ENCODE measurements around the gene PHGDH. TPM values are rescaled to one million over a fixed set of nuclear protein-coding genes. Genes with fewer than 3 reads are reported as not detected.
"Not testable (repeated sequence)": the region's sequence is repeated elsewhere in the genome, so short reads cannot be mapped to it uniquely, and the experiment has no call there.

Gene PHGDH
- total RNA-seq, 4 donors from 2014 or later = 16.7 to 34.9 (median 26.4) TPM

DNA sequence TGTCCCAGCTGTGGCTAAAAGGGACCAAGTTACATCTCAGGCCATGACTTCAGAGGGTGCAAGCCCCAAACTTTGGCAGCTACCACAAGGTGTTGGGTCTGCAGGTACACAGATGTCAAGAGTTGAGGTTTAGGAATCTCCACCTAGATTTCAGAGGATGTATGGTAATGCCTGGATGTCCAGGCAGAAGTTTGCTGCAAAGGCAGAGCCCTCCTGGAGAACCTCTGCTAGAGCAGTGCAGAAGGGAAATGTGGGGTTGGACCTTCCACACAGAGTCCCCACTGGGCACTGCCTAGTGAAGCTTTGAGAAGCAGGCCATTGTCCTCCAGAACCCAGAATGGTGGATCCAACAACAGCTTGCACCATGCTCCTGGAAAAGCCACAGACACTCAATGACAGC lies 10.1 kb upstream of the PHGDH start:
- no peaks in the 10 kb centered on the region for H3K4me1 ChIP-seq
- no peak for TF ChIP-seq POLR2A (IDR thresholded peaks at IDR 0.05)
- TF ChIP-seq EP300 (IDR thresholded peaks at IDR 0.05) = no peak
- TF ChIP-seq, protein P1, sequence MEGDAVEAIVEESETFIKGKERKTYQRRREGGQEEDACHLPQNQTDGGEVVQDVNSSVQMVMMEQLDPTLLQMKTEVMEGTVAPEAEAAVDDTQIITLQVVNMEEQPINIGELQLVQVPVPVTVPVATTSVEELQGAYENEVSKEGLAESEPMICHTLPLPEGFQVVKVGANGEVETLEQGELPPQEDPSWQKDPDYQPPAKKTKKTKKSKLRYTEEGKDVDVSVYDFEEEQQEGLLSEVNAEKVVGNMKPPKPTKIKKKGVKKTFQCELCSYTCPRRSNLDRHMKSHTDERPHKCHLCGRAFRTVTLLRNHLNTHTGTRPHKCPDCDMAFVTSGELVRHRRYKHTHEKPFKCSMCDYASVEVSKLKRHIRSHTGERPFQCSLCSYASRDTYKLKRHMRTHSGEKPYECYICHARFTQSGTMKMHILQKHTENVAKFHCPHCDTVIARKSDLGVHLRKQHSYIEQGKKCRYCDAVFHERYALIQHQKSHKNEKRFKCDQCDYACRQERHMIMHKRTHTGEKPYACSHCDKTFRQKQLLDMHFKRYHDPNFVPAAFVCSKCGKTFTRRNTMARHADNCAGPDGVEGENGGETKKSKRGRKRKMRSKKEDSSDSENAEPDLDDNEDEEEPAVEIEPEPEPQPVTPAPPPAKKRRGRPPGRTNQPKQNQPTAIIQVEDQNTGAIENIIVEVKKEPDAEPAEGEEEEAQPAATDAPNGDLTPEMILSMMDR (IDR thresholded peaks at IDR 0.05) = no peak
- TF ChIP-seq POLR2AphosphoS5 (IDR thresholded peaks at IDR 0.05) = no peak

DNA sequence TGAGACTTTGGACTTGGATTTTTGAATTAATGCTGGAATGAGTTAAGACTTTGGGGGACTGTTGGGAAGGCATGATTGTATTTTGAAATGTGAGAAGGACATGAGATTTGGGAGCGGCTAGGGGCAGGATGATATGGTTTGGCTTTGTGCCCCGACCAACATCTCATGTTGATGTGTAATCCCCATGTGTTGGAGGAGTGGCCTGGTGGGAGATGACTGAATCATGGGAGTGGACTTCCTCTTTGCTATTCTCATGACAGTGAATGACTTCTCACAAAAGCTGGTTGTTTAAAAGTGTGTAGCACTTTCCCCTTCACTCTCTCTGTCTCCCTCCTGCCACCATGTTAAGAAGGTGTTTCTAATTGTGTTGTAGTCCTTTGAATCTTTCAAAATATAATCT lies 9.3 kb upstream of the PHGDH start:
- no peaks in the 10 kb centered on the region for H3K27me3 ChIP-seq
- 61 to 67% methylated on average over 2 of the region's 2 CpGs for WGBS, 2 donors (ENCODE audit: low coverage in 1 of 2)
- no peak overlapping the region for H3K27ac ChIP-seq
- no peak overlapping the region for H3K4me3 ChIP-seq
- H3K9me3 ChIP-seq = peaks cover 0 to 14% (median 0%) of the 10 kb centered on the region in 3 donors
- ATAC-seq = no peak
- no peaks in the 10 kb centered on the region for H3K4me1 ChIP-seq
- H3K36me3 ChIP-seq = no peaks in the 10 kb centered on the region
- TF ChIP-seq POLR2A (IDR thresholded peaks at IDR 0.05) (no peak), EP300 (IDR thresholded peaks at IDR 0.05) (no peak), POLR2AphosphoS5 (IDR thresholded peaks at IDR 0.05) (no peak)

More for the DNA sequence above, 10.1 kb upstream of the PHGDH start:
- Histone ChIP-seq H3K9me3 (peaks cover 0 to 14% (median 0%) of the 10 kb centered on the region in 3 donors), H3K27me3 (no peaks in the 10 kb centered on the region), H3K27ac (no peak overlapping the region), H3K36me3 (no peaks in the 10 kb centered on the region), H3K4me3 (no peak overlapping the region)
- ATAC-seq = no peak

DNA sequence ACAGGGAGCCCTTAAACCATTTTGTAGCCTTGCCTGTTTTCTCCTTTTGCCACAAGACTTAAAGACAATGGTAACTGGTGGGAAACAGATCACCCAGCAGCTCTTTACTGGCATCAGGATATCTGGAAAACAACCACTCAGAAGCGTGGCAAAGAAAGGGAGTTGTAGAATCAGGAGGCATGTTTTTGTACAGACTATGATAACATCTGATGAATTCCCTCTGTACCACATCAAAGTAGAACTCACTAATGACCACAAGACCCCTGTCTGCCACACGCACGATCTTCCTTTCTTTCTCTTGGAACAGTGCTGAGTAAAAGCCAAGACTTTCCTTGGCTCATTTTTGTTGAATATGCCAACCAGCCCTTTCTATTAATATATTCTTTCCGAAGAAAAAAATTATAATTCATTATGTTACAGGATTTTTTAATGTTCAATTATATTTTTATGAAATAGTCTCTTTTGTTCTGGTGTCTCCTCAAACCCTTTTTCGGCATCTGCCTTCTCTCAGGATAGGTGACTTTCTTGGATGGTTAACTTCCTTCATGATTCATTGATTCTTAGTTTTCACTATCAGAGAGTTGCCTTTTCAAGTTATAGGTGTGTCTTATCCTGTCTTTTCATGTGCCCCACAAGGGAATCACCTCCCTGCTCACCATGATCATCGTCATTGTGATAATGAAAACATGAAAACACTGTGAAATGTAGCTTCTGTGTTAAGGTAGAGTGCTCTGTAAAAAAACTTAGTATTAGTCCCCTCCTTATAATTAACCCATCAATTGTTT lies 7.9 kb upstream of the PHGDH start:
- TF ChIP-seq EP300 (IDR thresholded peaks at IDR 0.05) (no peak), POLR2A (IDR thresholded peaks at IDR 0.05) (no peak), POLR2AphosphoS5 (IDR thresholded peaks at IDR 0.05) (no peak)
- TF ChIP-seq, protein P1 (IDR thresholded peaks at IDR 0.05) = no peak
- H3K4me1 ChIP-seq = no peaks in the 10 kb centered on the region
- H3K36me3 ChIP-seq = no peaks in the 10 kb centered on the region
- no peak for ATAC-seq
- no peak overlapping the region for H3K4me3 ChIP-seq
- H3K9me3 ChIP-seq = peaks cover 0 to 14% (median 0%) of the 10 kb centered on the region in 3 donors
- WGBS, 2 donors (ENCODE audit: low coverage in 1 of 2) = 66 to 73% methylated on average over 2 to 6 of the region's 6 CpGs
- H3K27ac ChIP-seq = no peak overlapping the region
- H3K27me3 ChIP-seq = no peaks in the 10 kb centered on the region

DNA sequence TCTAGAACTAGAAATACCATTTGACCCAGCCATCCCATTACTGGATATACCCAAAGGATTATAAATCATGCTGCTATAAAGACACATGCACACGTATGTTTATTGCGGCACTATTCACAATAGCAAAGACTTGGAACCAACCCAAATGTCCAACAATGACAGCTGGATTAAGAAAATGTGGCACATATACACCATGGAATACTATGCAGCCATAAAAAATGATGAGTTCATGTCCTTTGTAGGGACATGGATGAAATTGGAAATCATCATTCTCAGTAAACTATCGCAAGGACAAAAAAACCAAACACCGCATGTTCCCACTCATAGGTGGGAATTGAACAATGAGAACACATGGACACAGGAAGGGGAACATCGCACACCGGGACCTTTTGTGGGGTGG lies 5.1 kb upstream of the PHGDH start:
- H3K27ac ChIP-seq, ATAC-seq, H3K27me3 ChIP-seq, H3K4me3 ChIP-seq, H3K4me1 ChIP-seq, H3K9me3 ChIP-seq, H3K36me3 ChIP-seq: not testable (repeated sequence)
- 83 to 96% methylated on average over 1 to 4 of the region's 6 CpGs for WGBS, 2 donors (ENCODE audit: low coverage in 1 of 2)

DNA sequence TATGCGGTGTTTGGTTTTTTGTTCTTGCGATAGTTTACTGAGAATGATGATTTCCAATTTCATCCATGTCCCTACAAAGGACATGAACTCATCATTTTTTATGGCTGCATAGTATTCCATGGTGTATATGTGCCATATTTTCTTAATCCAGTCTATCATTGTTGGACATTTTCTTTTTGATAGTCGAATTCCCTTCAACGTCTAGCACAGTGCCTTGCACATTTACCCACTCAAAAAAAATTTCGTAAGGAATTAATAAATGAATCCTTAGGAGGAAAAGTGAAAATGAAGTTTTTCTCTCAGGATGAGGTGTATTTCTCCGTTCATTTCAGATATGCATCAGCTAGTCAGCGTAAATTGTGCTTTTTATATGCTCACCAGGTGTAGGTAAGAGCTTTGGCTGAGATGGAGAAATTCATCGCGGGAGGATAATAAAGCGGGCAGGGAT lies 354 bp upstream of the PHGDH start:
- Histone ChIP-seq H3K27ac (peak overlapping the region in 2 of 4 donors; percentile 86), H3K4me1 (peaks cover 0 to 38% (median 14%) of the 10 kb centered on the region in 3 donors), H3K4me3 (peak overlapping the region; percentile 72 to 74)
- not testable (repeated sequence) for H3K27me3 ChIP-seq, H3K9me3 ChIP-seq, ATAC-seq, H3K36me3 ChIP-seq
- 4 to 8% methylated on average over 7 to 8 of the region's 10 CpGs for WGBS, 2 donors (ENCODE audit: low coverage in 1 of 2)

DNA sequence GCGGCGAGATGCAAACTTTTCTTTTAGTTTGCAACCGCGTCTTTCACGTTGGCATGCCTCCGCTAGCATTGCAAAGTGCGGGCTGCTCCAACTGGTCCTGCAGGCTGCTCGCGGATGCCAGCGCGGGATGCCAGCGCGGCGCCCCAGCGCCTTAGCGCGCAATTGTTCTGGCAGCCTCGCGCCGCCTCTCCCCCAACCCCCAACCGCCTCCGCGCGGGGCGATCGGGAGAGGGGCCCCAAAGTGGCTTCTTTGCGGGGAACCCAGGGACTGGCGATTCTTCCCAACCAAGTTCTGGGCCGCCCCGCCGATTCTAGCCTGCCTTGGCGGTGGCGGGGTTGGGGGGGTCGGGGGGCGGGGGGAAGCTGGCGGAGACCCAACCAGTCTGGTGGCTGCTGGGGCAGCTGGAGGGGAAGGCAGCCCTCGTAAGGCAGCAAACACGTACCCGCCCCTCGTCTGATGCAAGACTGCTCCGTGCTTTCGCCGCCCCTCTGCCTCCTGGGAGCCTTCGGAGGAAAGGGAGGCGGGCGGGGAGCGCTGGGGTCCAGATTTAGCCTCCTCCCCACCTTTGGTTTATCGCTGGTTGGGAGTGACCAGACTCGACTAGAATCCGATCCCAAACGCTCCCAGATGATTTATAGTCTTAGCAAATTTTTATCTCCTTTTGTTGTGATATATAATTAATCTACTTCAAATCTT lies 756 bp downstream of the PHGDH start:
- Histone ChIP-seq H3K27me3 (no peaks in the 10 kb centered on the region), H3K9me3 (no peaks in the 10 kb centered on the region), H3K36me3 (no peaks in the 10 kb centered on the region), H3K4me1 (peaks cover 0 to 38% (median 14%) of the 10 kb centered on the region in 3 donors), H3K4me3 (peak overlapping the region; percentile 72 to 74), H3K27ac (peak overlapping the region in 3 of 4 donors; percentile 82 to 86 (median 86))
- WGBS, 2 donors (ENCODE audit: low coverage in 1 of 2) = 0 to 2% methylated on average over 7 to 11 of the region's 51 CpGs
- ATAC-seq = peak; percentile 91
- TF ChIP-seq POLR2AphosphoS5 (IDR thresholded peaks at IDR 0.05) (peak; percentile 45), POLR2A (IDR thresholded peaks at IDR 0.05) (no peak)
